ENCODE data around the gene TMEM139.

Gene TMEM139

GRCh38 chr7:143252006-143252405, 32.8 kb upstream of the TMEM139 start:
- Histone ChIP-seq H3K9ac (ENCODE audit: insufficient read length) (no peak overlapping the region), H3K9me3 (ENCODE audit: low read depth, low read length) (no peaks in the 10 kb centered on the region), H3K4me3 (no peak overlapping the region), H3K27ac (no peak overlapping the region), H3K36me3 (ENCODE audit: insufficient read depth, low read length) (no peaks in the 10 kb centered on the region)
- no peak for DNase-seq (ENCODE audit: low read depth, low spot score)
- no peak for TF ChIP-seq POLR2AphosphoS5 (IDR thresholded peaks at IDR 0.05; ENCODE audit: borderline replicate concordance, low read depth, low read length)
- no peak for TF ChIP-seq EZH2 (IDR thresholded peaks at IDR 0.05)
- no peak for TF ChIP-seq FOXP2 (optimal IDR thresholded peaks at IDR 0.05; ENCODE audit: control extremely low read depth, extremely low read length, insufficient read depth)

- no peak overlapping the region for H3K4me3 ChIP-seq
- no peak for DNase-seq (ENCODE audit: low read depth, low spot score)
- H3K36me3 ChIP-seq (ENCODE audit: insufficient read depth, low read length), result no peaks in the 10 kb centered on the region
- H3K9me3 ChIP-seq (ENCODE audit: low read depth, low read length), result no peaks in the 10 kb centered on the region
- no peak for TF ChIP-seq EZH2 (IDR thresholded peaks at IDR 0.05)
- no peak for TF ChIP-seq FOXP2 (optimal IDR thresholded peaks at IDR 0.05; ENCODE audit: control extremely low read depth, extremely low read length, insufficient read depth)
- TF ChIP-seq POLR2AphosphoS5 (IDR thresholded peaks at IDR 0.05; ENCODE audit: borderline replicate concordance, low read depth, low read length), result no peak
- H3K9ac ChIP-seq (ENCODE audit: insufficient read length), result no peak overlapping the region
- H3K27ac ChIP-seq, result no peak overlapping the region
These were observed 29.2 kb upstream of the TMEM139 start for GRCh38 chr7:143255564-143255963.

GRCh38 chr7:143256325-143256724, 28.4 kb upstream of the TMEM139 start:
- Histone ChIP-seq H3K4me3 (no peak overlapping the region), H3K36me3 (ENCODE audit: insufficient read depth, low read length) (no peaks in the 10 kb centered on the region), H3K9ac (ENCODE audit: insufficient read length) (no peak overlapping the region), H3K27ac (no peak overlapping the region), H3K9me3 (ENCODE audit: low read depth, low read length) (no peaks in the 10 kb centered on the region)
- DNase-seq (ENCODE audit: low read depth, low spot score), result no peak
- TF ChIP-seq FOXP2 (optimal IDR thresholded peaks at IDR 0.05; ENCODE audit: control extremely low read depth, extremely low read length, insufficient read depth), result no peak
- no peak for TF ChIP-seq EZH2 (IDR thresholded peaks at IDR 0.05)
- no peak for TF ChIP-seq POLR2AphosphoS5 (IDR thresholded peaks at IDR 0.05; ENCODE audit: borderline replicate concordance, low read depth, low read length)

GRCh38 chr7:143256932-143257331, 27.8 kb upstream of the TMEM139 start:
- H3K9me3 ChIP-seq (ENCODE audit: low read depth, low read length), result no peaks in the 10 kb centered on the region
- H3K27ac ChIP-seq, result no peak overlapping the region
- H3K4me3 ChIP-seq, result no peak overlapping the region
- no peak for TF ChIP-seq EZH2 (IDR thresholded peaks at IDR 0.05)
- TF ChIP-seq FOXP2 (optimal IDR thresholded peaks at IDR 0.05; ENCODE audit: control extremely low read depth, extremely low read length, insufficient read depth), result no peak
- no peak for TF ChIP-seq POLR2AphosphoS5 (IDR thresholded peaks at IDR 0.05; ENCODE audit: borderline replicate concordance, low read depth, low read length)
- no peak overlapping the region for H3K9ac ChIP-seq (ENCODE audit: insufficient read length)
- DNase-seq (ENCODE audit: low read depth, low spot score), result no peak
- no peaks in the 10 kb centered on the region for H3K36me3 ChIP-seq (ENCODE audit: insufficient read depth, low read length)

- Histone ChIP-seq H3K9ac (ENCODE audit: insufficient read length) (no peak overlapping the region), H3K4me3 (no peak overlapping the region), H3K9me3 (ENCODE audit: low read depth, low read length) (no peaks in the 10 kb centered on the region), H3K36me3 (ENCODE audit: insufficient read depth, low read length) (no peaks in the 10 kb centered on the region), H3K27ac (no peak overlapping the region)
- no peak for DNase-seq (ENCODE audit: low read depth, low spot score)
- TF ChIP-seq POLR2AphosphoS5 (IDR thresholded peaks at IDR 0.05; ENCODE audit: borderline replicate concordance, low read depth, low read length) (no peak), EZH2 (IDR thresholded peaks at IDR 0.05) (no peak), FOXP2 (optimal IDR thresholded peaks at IDR 0.05; ENCODE audit: control extremely low read depth, extremely low read length, insufficient read depth) (no peak)
These were observed 27.3 kb upstream of the TMEM139 start for GRCh38 chr7:143257501-143257900.

- Histone ChIP-seq H3K9me3 (ENCODE audit: low read depth, low read length) (no peaks in the 10 kb centered on the region), H3K9ac (ENCODE audit: insufficient read length) (no peak overlapping the region), H3K4me3 (no peak overlapping the region), H3K36me3 (ENCODE audit: insufficient read depth, low read length) (no peaks in the 10 kb centered on the region), H3K27ac (no peak overlapping the region)
- DNase-seq (ENCODE audit: low read depth, low spot score), result no peak
- TF ChIP-seq EZH2 (IDR thresholded peaks at IDR 0.05) (no peak), FOXP2 (optimal IDR thresholded peaks at IDR 0.05; ENCODE audit: control extremely low read depth, extremely low read length, insufficient read depth) (no peak), POLR2AphosphoS5 (IDR thresholded peaks at IDR 0.05; ENCODE audit: borderline replicate concordance, low read depth, low read length) (no peak)
These were observed 25.9 kb upstream of the TMEM139 start for GRCh38 chr7:143258831-143259230.

GRCh38 chr7:143259765-143260164, 25.0 kb upstream of the TMEM139 start:
- H3K27ac ChIP-seq, result no peak overlapping the region
- H3K36me3 ChIP-seq (ENCODE audit: insufficient read depth, low read length), result no peaks in the 10 kb centered on the region
- H3K9me3 ChIP-seq (ENCODE audit: low read depth, low read length), result no peaks in the 10 kb centered on the region
- TF ChIP-seq FOXP2 (optimal IDR thresholded peaks at IDR 0.05; ENCODE audit: control extremely low read depth, extremely low read length, insufficient read depth) (no peak), POLR2AphosphoS5 (IDR thresholded peaks at IDR 0.05; ENCODE audit: borderline replicate concordance, low read depth, low read length) (no peak)
- H3K4me3 ChIP-seq, result no peak overlapping the region
- no peak for DNase-seq (ENCODE audit: low read depth, low spot score)
- no peak overlapping the region for H3K9ac ChIP-seq (ENCODE audit: insufficient read length)

- H3K27ac ChIP-seq, result no peak overlapping the region
- no peak for TF ChIP-seq POLR2AphosphoS5 (IDR thresholded peaks at IDR 0.05; ENCODE audit: borderline replicate concordance, low read depth, low read length)
- no peak for TF ChIP-seq FOXP2 (optimal IDR thresholded peaks at IDR 0.05; ENCODE audit: control extremely low read depth, extremely low read length, insufficient read depth)
- TF ChIP-seq EZH2 (IDR thresholded peaks at IDR 0.05), result no peak
- DNase-seq (ENCODE audit: low read depth, low spot score), result no peak
- H3K9ac ChIP-seq (ENCODE audit: insufficient read length), result no peak overlapping the region
- no peaks in the 10 kb centered on the region for H3K36me3 ChIP-seq (ENCODE audit: insufficient read depth, low read length)
- H3K4me3 ChIP-seq, result no peak overlapping the region
- H3K9me3 ChIP-seq (ENCODE audit: low read depth, low read length), result no peaks in the 10 kb centered on the region
These were observed 22.9 kb upstream of the TMEM139 start for GRCh38 chr7:143261901-143262300.
